Neural progenitor cell (in vitro differentiated cells): ENCODE data around the gene PARP8.

Experiments
- CTCF ChIP-seq: fragments of 200-600 bp; sonication (generic); IDR thresholded peaks from 2 replicates; pipeline ENCODE4 v1.5.1; 2017; ENCODE audit warnings: antibody characterized with exemption, mild to moderate bottlenecking
- EZH2 ChIP-seq: fragments of 200-600 bp; sonication (generic); IDR thresholded peaks from 2 replicates; pipeline ENCODE4 v1.6.1; 2017; ENCODE audit warnings: antibody characterized with exemption, mild to moderate bottlenecking, moderate library complexity

- no peak for TF ChIP-seq CTCF
- TF ChIP-seq EZH2, result no peak
Measured at GRCh38 chr5:50856401-50857119, 190.1 kb downstream of the PARP8 start.
